HEK293 (cell line): ENCODE results near the gene PYGO2.

ENCODE experiments used
- CTCF ChIA-PET: fragments of 350-600 bp; formaldehyde crosslinking; extraction: SDS; loops from one replicate; lab custom pipeline; 2021; ENCODE audit warnings: antibody characterized with exemption; lab: Yijun Ruan, JAX
- POLR2A ChIA-PET: fragments of 300-600 bp; formaldehyde crosslinking; extraction: SDS; loops from one replicate; lab custom pipeline; 2020; ENCODE audit warnings: antibody characterized with exemption, inconsistent platforms; lab: Yijun Ruan, JAX
- H3K27ac ChIP-seq: fragments of 200-500 bp; sonication (Bioruptor generic); 2 replicates; pipeline ENCODE4 v1.5.1; 2014; ENCODE audit warnings: low read depth, low read length, control low read depth, inconsistent platforms; ENCODE audit errors: extremely low read depth
- H3K36me3 ChIP-seq, 2 experiments: fragments of 200-500 bp in 1 of 2; sonication (Bioruptor generic) in 1 of 2; 1 replicate in 1 of 2; 2 replicates in 1 of 2; pipeline ENCODE4 v1.5.1; 2014 to 2017; ENCODE audit warnings: inconsistent platforms in 2 of 2, low read length in 2 of 2; ENCODE audit not compliant: control insufficient read depth in 2 of 2, insufficient read depth in 1 of 2
- H3K4me1 ChIP-seq: fragments of 200-500 bp; sonication (Bioruptor generic); 2 replicates; pipeline ENCODE4 v1.5.1; 2014; ENCODE audit warnings: mild to moderate bottlenecking, low read length, inconsistent platforms; ENCODE audit not compliant: control insufficient read depth, insufficient read depth
- H3K4me3 ChIP-seq: 2 replicates; pipeline ENCODE4 v1.5.1; 2011; ENCODE audit warnings: low read depth, mild to moderate bottlenecking, control low read depth, low read length, moderate library complexity
- H3K9me3 ChIP-seq: fragments of 200-500 bp; sonication (Bioruptor generic); 2 replicates; pipeline ENCODE4 v1.5.1; 2014; ENCODE audit warnings: low read depth, low read length, inconsistent platforms; ENCODE audit not compliant: control insufficient read depth, insufficient read depth
- GFI1B ChIP-seq: fragments of 450-650 bp; formaldehyde crosslinking; IDR thresholded peaks from 2 replicates; pipeline ENCODE4 v1.5.1; 2016; ENCODE audit warnings: missing biosample characterization, missing genetic modification characterization
- HOXD13 ChIP-seq: sonication (generic); formaldehyde crosslinking; IDR thresholded peaks from 2 replicates; pipeline ENCODE4 v1.8.0; 2022; ENCODE audit warnings: missing genetic modification reagents, borderline replicate concordance
- IKZF3 ChIP-seq: fragments of 450-650 bp; IDR thresholded peaks from 2 replicates; pipeline ENCODE4 v1.5.0; 2018; ENCODE audit warnings: missing biosample characterization, mild to moderate bottlenecking, missing genetic modification characterization, moderate library complexity
- KLF10 ChIP-seq: fragments of 450-650 bp; IDR thresholded peaks from 2 replicates; pipeline ENCODE4 v1.5.1; 2018; ENCODE audit warnings: missing biosample characterization, mild to moderate bottlenecking, missing genetic modification characterization
- MZF1 ChIP-seq: fragments of 450-650 bp; formaldehyde crosslinking; IDR thresholded peaks from 2 replicates; pipeline ENCODE4 v1.5.1; 2017; ENCODE audit warnings: missing biosample characterization, missing genetic modification characterization, borderline replicate concordance
- PRDM4 ChIP-seq: fragments of 450-650 bp; formaldehyde crosslinking; IDR thresholded peaks from 2 replicates; pipeline ENCODE4 v1.5.1; 2017; ENCODE audit warnings: missing biosample characterization, missing genetic modification characterization
- SP2 ChIP-seq: fragments of 450-650 bp; formaldehyde crosslinking; IDR thresholded peaks from 2 replicates; pipeline ENCODE4 v1.5.1; 2016; ENCODE audit warnings: missing biosample characterization, missing genetic modification characterization
- WT1 ChIP-seq: fragments of 450-650 bp; formaldehyde crosslinking; IDR thresholded peaks from 2 replicates; pipeline ENCODE4 v1.5.1; 2016; ENCODE audit warnings: missing biosample characterization, missing genetic modification characterization
- ZFHX2 ChIP-seq: fragments of 450-650 bp; formaldehyde crosslinking; conservative IDR thresholded peaks from 2 replicates; pipeline ENCODE4 v1.5.1; 2016; ENCODE audit warnings: missing biosample characterization, missing genetic modification characterization
- ZFP3 ChIP-seq: fragments of 450-650 bp; formaldehyde crosslinking; IDR thresholded peaks from 2 replicates; pipeline ENCODE4 v1.5.1; 2016; ENCODE audit warnings: low read depth, missing biosample characterization, missing genetic modification characterization
- ZFP41 ChIP-seq: fragments of 450-650 bp; formaldehyde crosslinking; IDR thresholded peaks from 2 replicates; pipeline ENCODE4 v1.5.1; 2016; ENCODE audit warnings: missing biosample characterization, missing genetic modification characterization, borderline replicate concordance
- ZFP69B ChIP-seq: fragments of 450-650 bp; formaldehyde crosslinking; IDR thresholded peaks from 2 replicates; pipeline ENCODE4 v1.5.1; 2016; ENCODE audit warnings: missing biosample characterization, missing genetic modification characterization
- ZNF10 ChIP-seq: fragments of 450-650 bp; formaldehyde crosslinking; IDR thresholded peaks from 2 replicates; pipeline ENCODE4 v1.5.1; 2017; ENCODE audit warnings: missing biosample characterization, missing genetic modification characterization
- ZNF133 ChIP-seq: fragments of 450-650 bp; formaldehyde crosslinking; IDR thresholded peaks from 2 replicates; pipeline ENCODE4 v1.5.1; 2016; ENCODE audit warnings: missing biosample characterization, missing genetic modification characterization
- ZNF214 ChIP-seq: fragments of 450-650 bp; formaldehyde crosslinking; IDR thresholded peaks from 2 replicates; pipeline ENCODE4 v1.5.1; 2017; ENCODE audit warnings: missing biosample characterization, mild to moderate bottlenecking, missing genetic modification characterization, borderline replicate concordance
- ZNF223 ChIP-seq: fragments of 450-650 bp; formaldehyde crosslinking; IDR thresholded peaks from 2 replicates; pipeline ENCODE4 v1.5.1; 2016; ENCODE audit warnings: missing biosample characterization, missing genetic modification characterization
- ZNF302 ChIP-seq: fragments of 450-650 bp; formaldehyde crosslinking; IDR thresholded peaks from 2 replicates; pipeline ENCODE4 v1.5.1; 2016; ENCODE audit warnings: missing biosample characterization, missing genetic modification characterization, low read depth
- ZNF335 ChIP-seq: fragments of 450-650 bp; formaldehyde crosslinking; conservative IDR thresholded peaks from 2 replicates; pipeline ENCODE4 v1.5.1; 2016; ENCODE audit warnings: missing biosample characterization, missing genetic modification characterization
- ZNF391 ChIP-seq: fragments of 450-650 bp; formaldehyde crosslinking; IDR thresholded peaks from 2 replicates; pipeline ENCODE4 v1.5.1; 2016; ENCODE audit warnings: low read depth, missing biosample characterization, missing genetic modification characterization, borderline replicate concordance
- ZNF416 ChIP-seq: fragments of 450-650 bp; formaldehyde crosslinking; IDR thresholded peaks from 2 replicates; pipeline ENCODE4 v1.5.1; 2016; ENCODE audit warnings: missing biosample characterization, missing genetic modification characterization
- ZNF658 ChIP-seq: fragments of 450-650 bp; formaldehyde crosslinking; IDR thresholded peaks from 2 replicates; pipeline ENCODE4; 2016; ENCODE audit warnings: missing biosample characterization, missing genetic modification characterization
- ZNF670 ChIP-seq: fragments of 450-650 bp; formaldehyde crosslinking; IDR thresholded peaks from 2 replicates; pipeline ENCODE4 v1.5.1; 2016; ENCODE audit warnings: missing biosample characterization, missing genetic modification characterization, low read depth
- ZNF837 ChIP-seq: fragments of 450-650 bp; formaldehyde crosslinking; IDR thresholded peaks from 2 replicates; pipeline ENCODE4 v1.5.1; 2016; ENCODE audit warnings: missing biosample characterization, missing genetic modification characterization
- ZSCAN5A ChIP-seq: fragments of 450-650 bp; formaldehyde crosslinking; IDR thresholded peaks from 2 replicates; pipeline ENCODE4 v1.5.1; 2016; ENCODE audit warnings: missing biosample characterization, missing genetic modification characterization
- TF ChIP-seq, protein P1 (sequence below): fragments of 450-650 bp; formaldehyde crosslinking; IDR thresholded peaks from 2 replicates; pipeline ENCODE4 v1.5.1; 2017; ENCODE audit warnings: missing biosample characterization, missing genetic modification characterization
- TF ChIP-seq, protein P2 (sequence below): fragments of 450-650 bp; formaldehyde crosslinking; IDR thresholded peaks from 2 replicates; pipeline ENCODE4 v1.5.1; 2016; ENCODE audit warnings: missing biosample characterization, missing genetic modification characterization
- TF ChIP-seq, protein P3 (sequence below): fragments of 450-650 bp; formaldehyde crosslinking; IDR thresholded peaks from 2 replicates; pipeline ENCODE4 v1.5.1; 2016; ENCODE audit warnings: missing biosample characterization, missing genetic modification characterization, borderline replicate concordance

PYGO2 gene

DNA sequence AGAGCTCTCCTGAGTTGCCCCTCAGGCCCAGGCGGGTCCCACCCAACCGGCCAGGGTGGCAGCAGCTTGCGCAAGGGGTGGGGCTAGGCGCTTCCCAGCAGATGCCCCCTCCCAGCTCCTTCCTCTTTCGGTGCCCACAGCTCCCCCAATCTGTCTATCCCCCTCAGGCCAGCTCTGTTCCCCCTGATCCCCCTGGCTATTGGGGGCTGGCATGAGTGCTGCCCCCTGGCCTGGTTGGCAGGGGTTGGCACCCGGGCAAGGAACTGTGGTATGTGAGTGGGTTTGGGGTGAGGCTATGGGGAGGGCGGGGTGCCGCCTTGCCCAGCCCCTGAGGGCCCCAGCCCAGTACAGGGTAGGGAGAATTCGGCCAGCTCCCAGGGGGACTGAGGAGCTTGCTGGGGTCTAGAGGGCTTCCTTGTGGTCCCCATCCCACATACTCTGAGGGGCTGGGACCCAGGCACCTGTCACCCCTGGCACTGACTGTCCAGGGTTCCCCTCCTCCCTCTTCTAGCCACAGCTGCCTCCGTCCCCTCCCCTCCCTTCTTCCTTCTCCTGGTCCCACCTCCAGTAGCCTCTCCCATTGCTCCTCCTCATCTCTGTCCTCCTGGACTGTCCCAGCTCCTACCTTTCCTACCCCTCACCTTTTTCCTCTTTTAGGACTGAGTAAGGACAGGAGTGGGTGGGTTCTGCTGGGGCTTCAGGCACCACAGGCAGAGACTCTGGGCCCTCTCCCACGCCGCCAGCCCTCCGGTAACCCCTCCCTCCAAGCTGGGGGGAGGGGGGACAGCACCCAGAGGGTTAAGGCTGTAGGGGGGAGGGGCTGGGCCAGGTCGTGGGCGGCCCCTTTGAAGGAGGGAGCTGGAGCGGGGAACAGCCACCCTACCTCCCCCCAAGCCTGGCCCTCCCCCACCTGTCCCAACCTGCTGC, 46.7 kb upstream of the PYGO2 start:
- Histone ChIP-seq H3K9me3 (no peaks in the 10 kb centered on the region), H3K27ac (no peak overlapping the region), H3K4me3 (no peak overlapping the region), H3K36me3 (peaks cover 0 to 6% of the 10 kb centered on the region in 2 experiments; a peak in 1 of 3 replicates), H3K4me1 (peaks cover 16% of the 10 kb centered on the region)
- CTCF ChIA-PET, result interaction anchor here (0.5 to 3.5 kb wide), 7 partner anchors 9 to 83 kb away, joined by 3 to 30 read pairs (median 3); partner anchors contain the start of gene PBXIP1
- POLR2A ChIA-PET, result interaction anchor here (0.7 to 0.8 kb wide), 3 partner anchors 25 to 33 kb away, joined by 3 to 4 read pairs (median 3); partner anchors contain the start of gene FLAD1
- TF ChIP-seq, protein P1, sequence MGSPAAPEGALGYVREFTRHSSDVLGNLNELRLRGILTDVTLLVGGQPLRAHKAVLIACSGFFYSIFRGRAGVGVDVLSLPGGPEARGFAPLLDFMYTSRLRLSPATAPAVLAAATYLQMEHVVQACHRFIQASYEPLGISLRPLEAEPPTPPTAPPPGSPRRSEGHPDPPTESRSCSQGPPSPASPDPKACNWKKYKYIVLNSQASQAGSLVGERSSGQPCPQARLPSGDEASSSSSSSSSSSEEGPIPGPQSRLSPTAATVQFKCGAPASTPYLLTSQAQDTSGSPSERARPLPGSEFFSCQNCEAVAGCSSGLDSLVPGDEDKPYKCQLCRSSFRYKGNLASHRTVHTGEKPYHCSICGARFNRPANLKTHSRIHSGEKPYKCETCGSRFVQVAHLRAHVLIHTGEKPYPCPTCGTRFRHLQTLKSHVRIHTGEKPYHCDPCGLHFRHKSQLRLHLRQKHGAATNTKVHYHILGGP, result no peak
- TF ChIP-seq ZNF133 (tag by site-specific recombination), result no peak
- no peak for TF ChIP-seq ZNF10 (tag by site-specific recombination)
- TF ChIP-seq ZNF670 (tag by site-specific recombination), result no peak
- TF ChIP-seq HOXD13 (CRISPR knock-in tag), result no peak
- no peak for TF ChIP-seq ZNF302 (tag by site-specific recombination)
- peak; percentile 63 for TF ChIP-seq ZFHX2 (tag by site-specific recombination)
- TF ChIP-seq SP2 (tag by site-specific recombination), result peak; percentile 35
- TF ChIP-seq ZFP3 (tag by site-specific recombination), result no peak
- TF ChIP-seq IKZF3 (tag by site-specific recombination), result peak; percentile 51; the same call in 1 of the 2 replicates
- no peak for TF ChIP-seq ZNF416
- TF ChIP-seq ZSCAN5A, result no peak
- no peak for TF ChIP-seq ZFP41 (tag by site-specific recombination)
- no peak for TF ChIP-seq WT1 (tag by site-specific recombination)
- no peak for TF ChIP-seq ZNF391 (tag by site-specific recombination)
- TF ChIP-seq ZNF223 (tag by site-specific recombination), result no peak
- TF ChIP-seq MZF1 (tag by site-specific recombination), result no peak
- TF ChIP-seq, protein P2, sequence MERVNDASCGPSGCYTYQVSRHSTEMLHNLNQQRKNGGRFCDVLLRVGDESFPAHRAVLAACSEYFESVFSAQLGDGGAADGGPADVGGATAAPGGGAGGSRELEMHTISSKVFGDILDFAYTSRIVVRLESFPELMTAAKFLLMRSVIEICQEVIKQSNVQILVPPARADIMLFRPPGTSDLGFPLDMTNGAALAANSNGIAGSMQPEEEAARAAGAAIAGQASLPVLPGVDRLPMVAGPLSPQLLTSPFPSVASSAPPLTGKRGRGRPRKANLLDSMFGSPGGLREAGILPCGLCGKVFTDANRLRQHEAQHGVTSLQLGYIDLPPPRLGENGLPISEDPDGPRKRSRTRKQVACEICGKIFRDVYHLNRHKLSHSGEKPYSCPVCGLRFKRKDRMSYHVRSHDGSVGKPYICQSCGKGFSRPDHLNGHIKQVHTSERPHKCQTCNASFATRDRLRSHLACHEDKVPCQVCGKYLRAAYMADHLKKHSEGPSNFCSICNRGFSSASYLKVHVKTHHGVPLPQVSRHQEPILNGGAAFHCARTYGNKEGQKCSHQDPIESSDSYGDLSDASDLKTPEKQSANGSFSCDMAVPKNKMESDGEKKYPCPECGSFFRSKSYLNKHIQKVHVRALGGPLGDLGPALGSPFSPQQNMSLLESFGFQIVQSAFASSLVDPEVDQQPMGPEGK (tag by site-specific recombination), result no peak
- TF ChIP-seq ZNF837 (tag by site-specific recombination), result no peak
- TF ChIP-seq GFI1B, result no peak
- no peak for TF ChIP-seq PRDM4
- no peak for TF ChIP-seq KLF10
- TF ChIP-seq ZNF214 (tag by site-specific recombination), result no peak
- TF ChIP-seq ZNF658, result no peak
- no peak for TF ChIP-seq ZNF335
- TF ChIP-seq, protein P3, sequence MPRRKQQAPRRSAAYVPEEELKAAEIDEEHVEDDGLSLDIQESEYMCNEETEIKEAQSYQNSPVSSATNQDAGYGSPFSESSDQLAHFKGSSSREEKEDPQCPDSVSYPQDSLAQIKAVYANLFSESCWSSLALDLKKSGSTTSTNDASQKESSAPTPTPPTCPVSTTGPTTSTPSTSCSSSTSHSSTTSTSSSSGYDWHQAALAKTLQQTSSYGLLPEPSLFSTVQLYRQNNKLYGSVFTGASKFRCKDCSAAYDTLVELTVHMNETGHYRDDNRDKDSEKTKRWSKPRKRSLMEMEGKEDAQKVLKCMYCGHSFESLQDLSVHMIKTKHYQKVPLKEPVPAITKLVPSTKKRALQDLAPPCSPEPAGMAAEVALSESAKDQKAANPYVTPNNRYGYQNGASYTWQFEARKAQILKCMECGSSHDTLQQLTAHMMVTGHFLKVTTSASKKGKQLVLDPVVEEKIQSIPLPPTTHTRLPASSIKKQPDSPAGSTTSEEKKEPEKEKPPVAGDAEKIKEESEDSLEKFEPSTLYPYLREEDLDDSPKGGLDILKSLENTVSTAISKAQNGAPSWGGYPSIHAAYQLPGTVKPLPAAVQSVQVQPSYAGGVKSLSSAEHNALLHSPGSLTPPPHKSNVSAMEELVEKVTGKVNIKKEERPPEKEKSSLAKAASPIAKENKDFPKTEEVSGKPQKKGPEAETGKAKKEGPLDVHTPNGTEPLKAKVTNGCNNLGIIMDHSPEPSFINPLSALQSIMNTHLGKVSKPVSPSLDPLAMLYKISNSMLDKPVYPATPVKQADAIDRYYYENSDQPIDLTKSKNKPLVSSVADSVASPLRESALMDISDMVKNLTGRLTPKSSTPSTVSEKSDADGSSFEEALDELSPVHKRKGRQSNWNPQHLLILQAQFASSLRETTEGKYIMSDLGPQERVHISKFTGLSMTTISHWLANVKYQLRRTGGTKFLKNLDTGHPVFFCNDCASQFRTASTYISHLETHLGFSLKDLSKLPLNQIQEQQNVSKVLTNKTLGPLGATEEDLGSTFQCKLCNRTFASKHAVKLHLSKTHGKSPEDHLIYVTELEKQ (tag by site-specific recombination), result no peak
- TF ChIP-seq ZFP69B (tag by site-specific recombination), result 0 out of 2 replicates have a peak, but pooled peaks have one; percentile 23
